Smooth muscle cell (in vitro differentiated cells): ENCODE data around the gene C5orf63. TPM values are rescaled to one million over a fixed set of nuclear protein-coding genes. Genes with fewer than 3 reads are reported as not detected.
"Not testable (repeated sequence)": the region's sequence is repeated elsewhere in the genome, so short reads cannot be mapped to it uniquely, and the experiment has no call there.

Experiments
- DNase-seq: peaks from one replicate; lab custom pipeline; 2025; ENCODE audit not compliant: unreplicated experiment; lab: John Stamatoyannopoulos, UW
- H2AFZ ChIP-seq: fragments of 200-600 bp; sonication (generic); 2 replicates; pipeline ENCODE4 v1.6.0; 2016; ENCODE audit warnings: antibody characterized with exemption, low read depth, mild to moderate bottlenecking
- H3F3A ChIP-seq: fragments of 200-600 bp; sonication (generic); 2 replicates; pipeline ENCODE4 v1.6.0; 2017; ENCODE audit warnings: antibody characterized with exemption, low read depth
- H3K27ac ChIP-seq: fragments of 200-600 bp; sonication (generic); 2 replicates; pipeline ENCODE4 v1.5.1; 2016; ENCODE audit warnings: low read depth, mild to moderate bottlenecking
- H3K27me3 ChIP-seq: fragments of 200-600 bp; sonication (generic); 2 replicates; pipeline ENCODE4 v1.6.1; 2016; ENCODE audit warnings: low read depth, mild to moderate bottlenecking
- H3K36me3 ChIP-seq: fragments of 200-600 bp; sonication (generic); 2 replicates; pipeline ENCODE4 v1.5.1; 2016; ENCODE audit warnings: low read depth
- H3K4me1 ChIP-seq: fragments of 200-600 bp; sonication (generic); 2 replicates; pipeline ENCODE4 v1.5.1; 2016; ENCODE audit warnings: low read depth
- H3K4me2 ChIP-seq: fragments of 200-600 bp; sonication (generic); 2 replicates; pipeline ENCODE4 v1.6.0; 2016; ENCODE audit warnings: mild to moderate bottlenecking
- H3K4me3 ChIP-seq: fragments of 200-600 bp; sonication (generic); 2 replicates; pipeline ENCODE4 v1.5.1; 2016; ENCODE audit warnings: mild to moderate bottlenecking
- H3K79me2 ChIP-seq: fragments of 200-600 bp; sonication (generic); 2 replicates; pipeline ENCODE4 v1.6.0; 2016; ENCODE audit warnings: low read depth, mild to moderate bottlenecking
- H3K9ac ChIP-seq: fragments of 200-600 bp; sonication (generic); 2 replicates; pipeline ENCODE4 v1.6.0; 2016; ENCODE audit warnings: low read depth
- H3K9me3 ChIP-seq: fragments of 200-600 bp; sonication (generic); replicated peaks from 2 replicates; pipeline ENCODE4 v1.5.1; 2016; ENCODE audit warnings: low read depth
- H4K20me1 ChIP-seq: fragments of 200-600 bp; sonication (generic); 2 replicates; pipeline ENCODE4 v1.6.0; 2016; ENCODE audit warnings: low read depth
- CTCF ChIP-seq: fragments of 200-600 bp; sonication (generic); IDR thresholded peaks from 2 replicates; pipeline ENCODE4 v1.5.1; 2017; ENCODE audit warnings: borderline replicate concordance, mild to moderate bottlenecking, antibody characterized with exemption; ENCODE audit not compliant: insufficient read depth, poor library complexity, severe bottlenecking
- WGBS: methylation state at CpG from one replicate; pipeline ENCODE4 v1.1.7; 2016; ENCODE audit warnings: low lambda C conversion rate; 5-methylcytosine and 5-hydroxymethylcytosine counted together
- polyA plus RNA-seq: library from polyadenylated mRNA; unstranded; fragments of >200 nt; fragmentation: Nextera tagmentation; extraction: Ambion mirVana; gene quantifications from 2 replicates; pipeline ENCODE4 v1.2.1, GENCODE V29; 2016
- total RNA-seq: library from RNA; depleted of rRNA; stranded (reverse); fragments of >200 nt; gene quantifications from 2 replicates; pipeline ENCODE4 v1.2.3, GENCODE V29; 2014

C5orf63 gene
- total and polyA plus RNA-seq, 2 experiments from 2014 or later, result 2.1 TPM; not detected in 1

- WGBS, result 98% methylated on average over 4 of the region's 4 CpGs
- H3K27ac ChIP-seq, result no peak overlapping the region
Observed at GRCh38 chr5:127024821-127025220, 48.5 kb downstream of the C5orf63 start.

GRCh38 chr5:127023552-127024191 is 49.6 kb downstream of the C5orf63 start:
- not testable (repeated sequence) for H3K27ac ChIP-seq, H3K27me3 ChIP-seq, H4K20me1 ChIP-seq

More at GRCh38 chr5:127024821-127025220, 48.5 kb downstream of the C5orf63 start:
- no peaks in the 10 kb centered on the region for H4K20me1 ChIP-seq
- no peak overlapping the region for H2AFZ ChIP-seq
- no peak overlapping the region for H3K4me2 ChIP-seq
- TF ChIP-seq CTCF, result no peak
- H3K36me3 ChIP-seq, result no peaks in the 10 kb centered on the region
- no peak overlapping the region for H3K4me3 ChIP-seq
- H3K9me3 ChIP-seq, result no peaks in the 10 kb centered on the region
- peaks cover 14% of the 10 kb centered on the region for H3K79me2 ChIP-seq
- H3K9ac ChIP-seq, result no peak overlapping the region
- no peak for DNase-seq
- peaks cover 3% of the 10 kb centered on the region for H3K4me1 ChIP-seq
- H3F3A ChIP-seq, result no peaks in the 10 kb centered on the region
- H3K27me3 ChIP-seq, result peaks cover 2% of the 10 kb centered on the region

GRCh38 chr5:127022846-127023245 is 50.5 kb downstream of the C5orf63 start:
- Histone ChIP-seq H4K20me1 (no peaks in the 10 kb centered on the region), H3K9ac (no peak overlapping the region), H3K4me2 (no peak overlapping the region), H3K4me1 (no peaks in the 10 kb centered on the region), H2AFZ (no peak overlapping the region), H3K4me3 (no peak overlapping the region), H3K36me3 (no peaks in the 10 kb centered on the region), H3K27ac (no peak overlapping the region), H3K9me3 (no peaks in the 10 kb centered on the region), H3K79me2 (peaks cover 11% of the 10 kb centered on the region), H3F3A (no peaks in the 10 kb centered on the region), H3K27me3 (no peaks in the 10 kb centered on the region)
- TF ChIP-seq CTCF, result no peak
- no peak for DNase-seq
- WGBS, result 92% methylated on average over 3 of the region's 3 CpGs

More at GRCh38 chr5:127023552-127024191, 49.6 kb downstream of the C5orf63 start:
- 92% methylated on average over 7 of the region's 7 CpGs for WGBS
- H3K79me2 ChIP-seq, result peaks cover 14% of the 10 kb centered on the region
- H3K9ac ChIP-seq, DNase-seq, H3K4me3 ChIP-seq, H3K9me3 ChIP-seq, H3K4me2 ChIP-seq, H2AFZ ChIP-seq, H3F3A ChIP-seq, H3K36me3 ChIP-seq, H3K4me1 ChIP-seq: not testable (repeated sequence)

- DNase-seq, result no peak
- no peaks in the 10 kb centered on the region for H3K4me1 ChIP-seq
- H3K9ac ChIP-seq, result no peak overlapping the region
- no peaks in the 10 kb centered on the region for H3F3A ChIP-seq
- TF ChIP-seq CTCF, result no peak
- no peak overlapping the region for H2AFZ ChIP-seq
- H3K79me2 ChIP-seq, result peaks cover 8% of the 10 kb centered on the region
- H3K4me3 ChIP-seq, result no peak overlapping the region
- H3K4me2 ChIP-seq, result no peak overlapping the region
- no peaks in the 10 kb centered on the region for H3K27me3 ChIP-seq
- no peaks in the 10 kb centered on the region for H4K20me1 ChIP-seq
- no peaks in the 10 kb centered on the region for H3K36me3 ChIP-seq
- H3K27ac ChIP-seq, result no peak overlapping the region
- H3K9me3 ChIP-seq, result no peaks in the 10 kb centered on the region
- WGBS, result 72% methylated on average over 1 of the region's 1 CpG
Observed at GRCh38 chr5:127019928-127020327, 53.4 kb downstream of the C5orf63 start.

GRCh38 chr5:127016722-127017121 is 56.6 kb downstream of the C5orf63 start:
- not testable (repeated sequence) for H3K4me2 ChIP-seq, H3K79me2 ChIP-seq, H3K4me1 ChIP-seq, H3K27ac ChIP-seq, H3K9me3 ChIP-seq, H4K20me1 ChIP-seq, H2AFZ ChIP-seq, H3K4me3 ChIP-seq, H3F3A ChIP-seq, DNase-seq, H3K27me3 ChIP-seq, H3K36me3 ChIP-seq, H3K9ac ChIP-seq
- 100% methylated on average over 4 of the region's 4 CpGs for WGBS
